Chondrocyte (in vitro differentiated cells): ENCODE measurements around the gene RND3. TPM values are rescaled to one million over a fixed set of nuclear protein-coding genes. Genes with fewer than 3 reads are reported as not detected.

ENCODE experiments used
- DNase-seq: peaks from one replicate; pipeline ENCODE4 v3.0.0; 2021; ENCODE audit warnings: mixed read lengths, low spot score
- H3K27ac Mint-ChIP-seq: one replicate; pipeline ENCODE4 v1.8.0; 2021; ENCODE audit warnings: mild to moderate bottlenecking, moderate library complexity, mixed read lengths; ENCODE audit not compliant: unreplicated experiment
- H3K27me3 Mint-ChIP-seq: 2 replicates; pipeline ENCODE4 v1.8.0; 2021; ENCODE audit warnings: low read depth, mixed read lengths
- H3K36me3 Mint-ChIP-seq: 2 replicates; pipeline ENCODE4 v1.8.0; 2021; ENCODE audit warnings: low read depth, mixed read lengths
- H3K4me1 Mint-ChIP-seq: 2 replicates; pipeline ENCODE4 v1.8.0; 2021; ENCODE audit warnings: low read depth, mild to moderate bottlenecking, mixed read lengths
- H3K4me3 Mint-ChIP-seq: one replicate; pipeline ENCODE4 v1.8.0; 2021; ENCODE audit warnings: mild to moderate bottlenecking, moderate library complexity, mixed read lengths; ENCODE audit not compliant: unreplicated experiment
- H3K9me3 Mint-ChIP-seq: 2 replicates; pipeline ENCODE4 v1.8.0; 2021; ENCODE audit warnings: low read depth, mixed read lengths
- total RNA-seq: library from RNA; stranded (reverse); gene quantifications from 3 replicates; pipeline ENCODE4 v1.2.1, GENCODE V29; 2021
- TF ChIP-seq, protein P1 (sequence below): fragments of 200-600 bp; sonication (generic); IDR thresholded peaks from 2 replicates; pipeline ENCODE4 v1.5.0; 2021; ENCODE audit warnings: antibody characterized with exemption, mild to moderate bottlenecking, moderate library complexity

The RND3 gene
- total RNA-seq, 1 donor from 2014 or later, result 124 TPM

DNA sequence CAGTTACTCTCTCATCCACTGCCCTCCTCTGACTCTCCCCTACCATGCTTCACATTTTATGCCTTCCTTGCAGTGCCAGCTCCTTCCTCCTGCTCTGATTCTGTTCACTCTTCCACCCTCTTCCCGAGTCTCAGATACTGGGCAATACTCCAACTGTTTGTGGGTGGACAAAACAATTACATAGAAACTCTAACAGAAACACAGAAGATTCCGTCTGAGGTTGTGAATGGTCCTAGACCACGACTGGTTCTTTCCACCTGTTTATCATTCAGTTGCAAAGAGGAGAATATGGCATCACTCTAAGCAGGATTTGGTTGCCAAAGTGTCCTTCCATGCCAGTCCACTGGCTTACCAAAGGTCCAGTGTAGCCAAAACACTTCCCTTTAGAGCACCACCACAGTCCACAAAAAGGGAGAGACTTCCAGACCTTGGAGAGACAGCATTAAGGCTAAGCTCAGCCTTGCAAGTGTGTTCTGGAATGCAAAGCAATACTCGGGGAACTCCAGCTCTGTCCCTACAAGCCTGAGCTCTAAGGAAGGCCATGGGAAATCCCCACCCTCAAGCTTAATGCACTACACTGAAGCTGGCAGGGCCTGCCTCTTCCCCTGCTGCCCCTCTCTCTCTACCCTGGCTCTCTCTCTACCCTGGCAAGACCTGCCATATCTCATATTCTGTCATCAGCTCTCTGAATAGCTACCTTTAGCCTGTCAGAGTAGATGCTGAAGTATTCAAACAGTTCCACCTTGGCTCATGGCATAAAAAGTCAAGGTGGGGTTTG is 33.6 kb upstream of the RND3 start:
- Mint-ChIP-seq H3K4me1 (peaks cover 45% of the 10 kb centered on the region), H3K4me3 (no peak overlapping the region), H3K27ac (peak overlapping the region; percentile 62), H3K9me3 (peaks cover 5% of the 10 kb centered on the region), H3K36me3 (no peaks in the 10 kb centered on the region), H3K27me3 (no peaks in the 10 kb centered on the region)
- no peak for DNase-seq
- TF ChIP-seq, protein P1, sequence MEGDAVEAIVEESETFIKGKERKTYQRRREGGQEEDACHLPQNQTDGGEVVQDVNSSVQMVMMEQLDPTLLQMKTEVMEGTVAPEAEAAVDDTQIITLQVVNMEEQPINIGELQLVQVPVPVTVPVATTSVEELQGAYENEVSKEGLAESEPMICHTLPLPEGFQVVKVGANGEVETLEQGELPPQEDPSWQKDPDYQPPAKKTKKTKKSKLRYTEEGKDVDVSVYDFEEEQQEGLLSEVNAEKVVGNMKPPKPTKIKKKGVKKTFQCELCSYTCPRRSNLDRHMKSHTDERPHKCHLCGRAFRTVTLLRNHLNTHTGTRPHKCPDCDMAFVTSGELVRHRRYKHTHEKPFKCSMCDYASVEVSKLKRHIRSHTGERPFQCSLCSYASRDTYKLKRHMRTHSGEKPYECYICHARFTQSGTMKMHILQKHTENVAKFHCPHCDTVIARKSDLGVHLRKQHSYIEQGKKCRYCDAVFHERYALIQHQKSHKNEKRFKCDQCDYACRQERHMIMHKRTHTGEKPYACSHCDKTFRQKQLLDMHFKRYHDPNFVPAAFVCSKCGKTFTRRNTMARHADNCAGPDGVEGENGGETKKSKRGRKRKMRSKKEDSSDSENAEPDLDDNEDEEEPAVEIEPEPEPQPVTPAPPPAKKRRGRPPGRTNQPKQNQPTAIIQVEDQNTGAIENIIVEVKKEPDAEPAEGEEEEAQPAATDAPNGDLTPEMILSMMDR, result no peak

DNA sequence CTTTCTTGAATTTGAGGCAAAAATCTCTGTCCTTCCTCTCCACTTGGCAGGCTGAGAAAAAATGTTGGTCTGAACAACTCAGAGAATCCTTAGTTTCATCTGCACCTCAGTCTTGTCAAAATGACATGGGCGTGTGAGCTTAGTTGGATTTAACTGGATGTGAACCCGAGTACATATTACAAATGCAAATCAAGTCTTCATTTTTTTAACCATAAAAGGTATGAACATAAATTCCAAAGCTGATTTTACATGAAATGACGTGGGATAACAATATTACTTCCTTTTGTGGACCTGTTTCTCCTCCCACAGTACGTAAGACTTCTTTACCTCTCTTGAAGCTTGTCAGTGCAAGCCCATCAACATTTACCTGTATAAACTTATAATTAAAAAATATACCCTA is 32.6 kb upstream of the RND3 start:
- Mint-ChIP-seq H3K36me3 (no peaks in the 10 kb centered on the region), H3K27me3 (no peaks in the 10 kb centered on the region), H3K4me1 (peaks cover 42% of the 10 kb centered on the region), H3K4me3 (no peak overlapping the region), H3K9me3 (peaks cover 5% of the 10 kb centered on the region), H3K27ac (peak overlapping the region; percentile 29)
- TF ChIP-seq, protein P1, result no peak
- no peak for DNase-seq

DNA sequence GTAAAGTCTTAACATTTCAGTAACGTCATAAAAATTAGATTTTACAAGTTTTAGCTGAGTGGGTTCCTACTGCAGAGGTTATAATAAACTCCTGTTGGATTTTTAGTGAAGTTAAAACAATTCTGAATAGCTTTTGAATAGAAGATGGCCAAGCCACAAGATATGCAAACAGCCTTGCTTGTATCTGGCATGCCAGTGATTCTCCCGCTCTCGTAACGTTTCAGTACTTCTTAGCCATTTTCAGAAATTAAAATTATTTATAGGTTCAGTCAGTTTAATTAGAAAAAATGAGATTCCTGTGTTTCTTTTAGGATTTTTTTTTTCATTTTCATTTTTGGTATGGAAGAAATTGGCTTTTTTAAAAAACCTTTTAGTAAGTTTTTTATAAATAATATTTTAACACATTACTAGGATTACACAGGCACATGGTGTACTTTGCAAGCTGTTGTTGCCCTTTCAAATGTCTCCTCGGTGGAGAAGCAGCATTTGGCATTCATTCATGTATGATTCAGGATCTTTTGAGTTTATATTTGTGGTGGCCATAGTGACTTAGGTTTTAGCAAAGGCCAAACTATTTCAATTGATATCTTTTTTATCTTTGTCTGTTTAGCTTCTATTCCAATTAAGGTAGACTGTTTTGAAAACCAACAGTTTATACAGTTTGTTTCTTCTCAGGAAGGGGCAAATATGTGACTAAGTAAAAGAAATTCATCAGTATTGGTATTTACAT is 30.6 kb upstream of the RND3 start:
- H3K4me3 Mint-ChIP-seq, result no peak overlapping the region
- peaks cover 53% of the 10 kb centered on the region for H3K4me1 Mint-ChIP-seq
- H3K9me3 Mint-ChIP-seq, result peaks cover 5% of the 10 kb centered on the region
- no peaks in the 10 kb centered on the region for H3K27me3 Mint-ChIP-seq
- DNase-seq, result no peak
- H3K36me3 Mint-ChIP-seq, result no peaks in the 10 kb centered on the region
- peak overlapping the region; percentile 59 for H3K27ac Mint-ChIP-seq
- TF ChIP-seq, protein P1, result no peak

DNA sequence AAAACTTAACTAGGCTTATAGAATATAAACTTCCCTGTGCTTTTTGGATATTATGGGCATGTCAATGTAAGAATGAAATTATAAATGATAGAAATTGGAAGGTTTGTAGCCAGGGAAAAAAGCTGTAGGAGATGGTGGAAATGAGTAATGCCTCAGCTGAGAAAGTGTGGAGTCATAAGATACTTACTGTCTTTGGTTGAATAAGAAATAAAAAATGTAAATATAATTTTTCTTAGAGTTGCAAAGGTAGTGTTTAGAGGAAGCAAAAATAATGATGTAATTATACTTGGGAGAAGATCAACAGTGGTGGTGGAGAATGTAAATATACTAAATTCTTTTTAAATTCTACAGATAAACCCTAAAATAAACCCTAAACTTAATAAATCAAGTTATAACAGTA is 26.2 kb upstream of the RND3 start:
- Mint-ChIP-seq H3K4me1 (peaks cover 28% of the 10 kb centered on the region), H3K9me3 (peaks cover 5% of the 10 kb centered on the region), H3K4me3 (no peak overlapping the region), H3K27ac (peak overlapping the region; percentile 63), H3K27me3 (no peaks in the 10 kb centered on the region), H3K36me3 (no peaks in the 10 kb centered on the region)
- DNase-seq, result no peak
- TF ChIP-seq, protein P1, result no peak

DNA sequence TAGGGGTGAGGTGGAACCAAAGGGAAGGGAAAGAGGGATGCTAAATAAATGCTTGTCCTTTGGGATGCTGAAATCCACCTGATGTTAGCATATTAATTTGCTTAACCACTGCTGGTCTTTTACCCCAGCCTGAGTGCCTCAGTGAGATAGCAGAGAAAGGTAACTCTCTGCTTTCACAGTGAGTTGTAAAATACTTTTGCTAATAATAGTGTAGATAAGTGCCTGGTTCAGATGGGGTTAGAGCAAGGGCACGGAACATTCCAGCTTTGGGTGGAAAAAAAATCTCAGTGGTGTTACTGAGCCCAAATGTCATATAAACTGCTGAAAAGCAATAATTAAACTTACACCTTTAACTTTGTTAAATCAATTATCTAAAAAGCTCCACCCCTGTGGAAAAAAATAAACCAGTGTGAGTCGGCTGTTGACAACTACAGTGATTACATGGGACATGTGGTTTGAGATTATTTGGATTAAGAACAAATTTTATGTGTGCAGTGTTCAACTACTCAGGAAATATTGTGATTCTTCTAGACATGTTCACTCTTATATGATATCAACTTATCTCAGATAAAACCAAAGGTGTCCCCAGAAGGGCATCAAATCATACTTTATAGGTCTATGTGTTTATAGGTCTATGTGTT is 21.1 kb upstream of the RND3 start:
- Mint-ChIP-seq H3K27me3 (no peaks in the 10 kb centered on the region), H3K4me1 (peaks cover 6% of the 10 kb centered on the region), H3K27ac (no peak overlapping the region), H3K4me3 (no peak overlapping the region), H3K36me3 (no peaks in the 10 kb centered on the region), H3K9me3 (peaks cover 4% of the 10 kb centered on the region)
- TF ChIP-seq, protein P1, result no peak
- no peak for DNase-seq
